HCT116 (cell line): ENCODE results near the gene MDH1. TPM values are rescaled to one million over a fixed set of nuclear protein-coding genes. Genes with fewer than 3 reads are reported as not detected.

Source experiments
- ATAC-seq: fragments of 200-7000 bp; cut with Tn5 transposase; 2 replicates; pipeline ENCODE4 v1.9.1; 2020; ENCODE audit warnings: mild to moderate bottlenecking, moderate library complexity
- BruUV-seq: library from RNA; stranded (reverse); fragments of 400-500 nt; replicated peaks from 2 replicates; lab custom pipeline; 2021; lab: Mats Ljungman, UMichigan
- CTCF ChIA-PET: fragments of 300-600 bp; sonication (Branson Sonifier 250); formaldehyde crosslinking; loops from one replicate; lab custom pipeline; 2021; ENCODE audit warnings: antibody characterized with exemption; lab: Charles Lee
- POLR2A ChIA-PET: fragments of 300-600, 350-600 bp; sonication (Branson Sonifier 250); formaldehyde crosslinking; loops from one replicate; lab custom pipeline; 2021; ENCODE audit warnings: antibody characterized with exemption; lab: Charles Lee
- RAD21 ChIA-PET, 2 experiments: fragments of 300-600 bp; sonication (Branson Sonifier 250); formaldehyde crosslinking; loops; one replicate each; lab custom pipeline; 2023; ENCODE audit warnings: low total read pairs in 2 of 2; ENCODE audit not compliant: uncharacterized antibody in 2 of 2, unreplicated experiment in 2 of 2, low non-redundant PET in 1 of 2; lab: Charles Lee
- DNase-seq: peaks from one replicate; pipeline ENCODE4 v3.0.0-alpha.2; 2010; ENCODE audit warnings: low read depth, low spot score
- H2AFZ ChIP-seq: fragments of 200-600 bp; shearing (Covaris generic), sonication (generic); 2 replicates; pipeline ENCODE4 v1.6.1; 2017; ENCODE audit warnings: low read depth, mixed run types, mixed read lengths, antibody characterized with exemption, low read length; ENCODE audit not compliant: poor library complexity, severe bottlenecking
- H3K27ac ChIP-seq: 2 replicates; pipeline ENCODE4 v1.5.1; 2012; ENCODE audit warnings: low read depth, low read length
- H3K27me3 ChIP-seq: fragments of 200-600 bp; sonication (generic); 2 replicates; pipeline ENCODE4 v1.6.1; 2016; ENCODE audit warnings: mixed run types, low read length, mixed read lengths; ENCODE audit not compliant: insufficient read depth
- H3K36me3 ChIP-seq, 2 experiments: fragments of 200-500 bp in 1 of 2; fragments of 200-600 bp in 1 of 2; sonication (Bioruptor generic) in 1 of 2; sonication (generic) in 1 of 2; 2 replicates each; pipeline versions ENCODE4 v1.5.1 to v1.6.1; 2014 to 2016; ENCODE audit warnings: low read length in 2 of 2, inconsistent platforms in 1 of 2, mixed read lengths in 1 of 2, mixed run types in 1 of 2; ENCODE audit not compliant: insufficient read depth in 2 of 2, control insufficient read depth in 1 of 2
- H3K4me1 ChIP-seq, 2 experiments: fragments of 200-600 bp in 1 of 2; sonication (generic) in 1 of 2; 2 replicates each; pipeline versions ENCODE4 v1.5.1 to v1.6.1; 2012 to 2017; ENCODE audit warnings: low read length in 2 of 2, inconsistent platforms in 1 of 2, mild to moderate bottlenecking in 1 of 2, mixed read lengths in 1 of 2, mixed run types in 1 of 2, moderate library complexity in 1 of 2; ENCODE audit not compliant: insufficient read depth in 2 of 2, control insufficient read depth in 1 of 2
- H3K4me2 ChIP-seq: fragments of 200-600 bp; sonication (generic); 2 replicates; pipeline ENCODE4 v1.6.1; 2017; ENCODE audit warnings: mixed run types, low read length, mixed read lengths
- H3K4me3 ChIP-seq, 2 experiments: fragments of 200-600 bp in 1 of 2; sonication (generic) in 1 of 2; replicated peaks in 1 of 2; 2 replicates each; pipeline ENCODE4 v1.5.1; 2011 to 2016; ENCODE audit warnings: low read length in 2 of 2, control low read depth in 1 of 2, low read depth in 1 of 2, mild to moderate bottlenecking in 1 of 2, mixed read lengths in 1 of 2, mixed run types in 1 of 2
- H3K79me2 ChIP-seq: fragments of 200-600 bp; sonication (generic); 2 replicates; pipeline ENCODE4 v1.6.1; 2017; ENCODE audit warnings: mild to moderate bottlenecking, mixed run types, low read length, moderate library complexity, mixed read lengths; ENCODE audit not compliant: insufficient read depth
- H3K9ac ChIP-seq: fragments of 200-600 bp; sonication (generic); 2 replicates; pipeline ENCODE4 v1.6.1; 2016; ENCODE audit warnings: low read length, mixed read lengths
- H3K9me2 ChIP-seq: fragments of 200-600 bp; sonication (generic), shearing (Covaris generic); 2 replicates; pipeline ENCODE4 v1.6.1; 2017; ENCODE audit warnings: mixed run types, mild to moderate bottlenecking, moderate library complexity; ENCODE audit not compliant: insufficient read depth
- H3K9me3 ChIP-seq, 2 experiments: fragments of 200-500 bp in 1 of 2; fragments of 200-600 bp in 1 of 2; sonication (Bioruptor generic) in 1 of 2; sonication (generic) in 1 of 2; 2 replicates each; pipeline ENCODE4 v1.6.1; 2014 to 2017; ENCODE audit warnings: low read length in 2 of 2, mixed read lengths in 2 of 2, inconsistent platforms in 1 of 2, low read depth in 1 of 2, mild to moderate bottlenecking in 1 of 2, mixed run types in 1 of 2, moderate library complexity in 1 of 2; ENCODE audit not compliant: control insufficient read depth in 1 of 2, insufficient read depth in 1 of 2
- H4K20me1 ChIP-seq: fragments of 200-600 bp; sonication (generic), shearing (Covaris generic); 2 replicates; pipeline ENCODE4 v1.6.1; 2017; ENCODE audit warnings: mixed run types, mild to moderate bottlenecking, moderate library complexity; ENCODE audit not compliant: insufficient read depth
- CEBPB ChIP-seq: IDR thresholded peaks from 2 replicates; pipeline ENCODE4 v1.6.1; 2012; ENCODE audit warnings: low read depth
- CTCF ChIP-seq, 3 experiments: fragments of 200-600 bp in 1 of 3; sonication (generic) in 1 of 3; IDR thresholded peaks in 2 of 3; conservative IDR thresholded peaks in 1 of 3; 2 replicates each; pipeline ENCODE4 v1.5.1; 2012 to 2017; ENCODE audit warnings: low read depth in 2 of 3, low read length in 2 of 3, antibody characterized with exemption in 1 of 3, borderline replicate concordance in 1 of 3, control low read depth in 1 of 3, mild to moderate bottlenecking in 1 of 3, mixed read lengths in 1 of 3, mixed run types in 1 of 3, moderate library complexity in 1 of 3; ENCODE audit not compliant: insufficient read depth in 1 of 3
- ELF1 ChIP-seq: IDR thresholded peaks from 2 replicates; pipeline ENCODE4 v1.6.1; 2012; ENCODE audit warnings: low read depth, borderline replicate concordance
- EZH2 ChIP-seq: fragments of 200-600 bp; sonication (generic); IDR thresholded peaks from 2 replicates; pipeline ENCODE4 v1.6.1; 2017; ENCODE audit warnings: antibody characterized with exemption, mixed run types
- JUND ChIP-seq: IDR thresholded peaks from 2 replicates; pipeline ENCODE4 v1.6.1; 2012
- MAX ChIP-seq: IDR thresholded peaks from 2 replicates; pipeline ENCODE4 v1.6.1; 2012
- POLR2AphosphoS5 ChIP-seq: IDR thresholded peaks from 2 replicates; pipeline ENCODE4 v1.6.1; 2011; ENCODE audit warnings: mild to moderate bottlenecking, low read depth, low read length, moderate library complexity
- RAD21 ChIP-seq: IDR thresholded peaks from 2 replicates; pipeline ENCODE4 v1.6.1; 2012; ENCODE audit warnings: low read depth, mild to moderate bottlenecking
- SRF ChIP-seq: IDR thresholded peaks from 2 replicates; pipeline ENCODE4 v1.6.1; 2012; ENCODE audit warnings: low read depth
- TCF7L2 ChIP-seq: IDR thresholded peaks from 2 replicates; pipeline ENCODE4 v1.7.0; 2011; ENCODE audit warnings: borderline replicate concordance, inconsistent platforms; ENCODE audit not compliant: insufficient read depth, insufficient read length; ENCODE audit errors: extremely low read depth
- ZBTB33 ChIP-seq: IDR thresholded peaks from 2 replicates; pipeline ENCODE4 v1.6.1; 2011; ENCODE audit warnings: mild to moderate bottlenecking, low read length, moderate library complexity; ENCODE audit not compliant: insufficient replicate concordance; ENCODE audit errors: extremely low read depth
- ZNF274 ChIP-seq: fragments of 200-500 bp; sonication (Bioruptor generic); IDR thresholded peaks from 2 replicates; pipeline ENCODE4 v1.6.1; 2014; ENCODE audit warnings: mild to moderate bottlenecking, low read depth, low read length, inconsistent platforms
- intact Hi-C: fragments of 100-400 bp; cut with micrococcal nuclease; formaldehyde crosslinking; loops from 2 replicates; pipeline ENCODE4 v1.10.0; 2022
- total RNA-seq: library from RNA; stranded (reverse); gene quantifications from one replicate; pipeline ENCODE4 v1.2.1, GENCODE V29; 2021; ENCODE audit not compliant: unreplicated experiment

Gene MDH1
- total RNA-seq, 1 experiment from 2014 or later, result 192 TPM

GRCh38 chr2:63578767-63579166 lies 10.0 kb upstream of the MDH1 start:
- Histone ChIP-seq H3K4me2 (no peak overlapping the region), H2AFZ (no peak overlapping the region), H3K79me2 (peaks cover 6% of the 10 kb centered on the region), H3K27ac (no peak overlapping the region), H3K9me2 (no peaks in the 10 kb centered on the region), H3K9me3 (no peaks in the 10 kb centered on the region), H3K9ac (no peak overlapping the region), H3K4me3 (no peak overlapping the region), H3K4me1 (no peaks in the 10 kb centered on the region), H3K36me3 (no peaks in the 10 kb centered on the region), H4K20me1 (no peaks in the 10 kb centered on the region), H3K27me3 (no peaks in the 10 kb centered on the region)
- RAD21 ChIA-PET, result no interaction called here
- POLR2A ChIA-PET, result no interaction called here
- intact Hi-C loops, result no loop called here
- ATAC-seq (no peak), DNase-seq (no peak)
- no TSS peak for BruUV-seq
- CTCF ChIA-PET, result no interaction called here
- no peak for TF ChIP-seq TCF7L2
- no peak for TF ChIP-seq CTCF (IDR thresholded peaks at IDR 0.05 in 2 of 3, conservative IDR thresholded peaks at IDR 0.05 in 1 of 3; ENCODE audit: borderline replicate concordance in 1 of 3, insufficient read depth in 1 of 3, low read depth in 2 of 3, low read length in 2 of 3)
- TF ChIP-seq ELF1, result no peak
- no peak for TF ChIP-seq EZH2

- RAD21 ChIA-PET, result no interaction called here
- CTCF ChIA-PET, result no interaction called here
- H4K20me1 ChIP-seq, result no peaks in the 10 kb centered on the region
- H3K4me2 ChIP-seq, result no peak overlapping the region
- H3K9me2 ChIP-seq, result no peaks in the 10 kb centered on the region
- no peak overlapping the region for H3K9ac ChIP-seq
- no peaks in the 10 kb centered on the region for H3K4me1 ChIP-seq
- intact Hi-C loops, result loop anchor here (10.0 kb wide), 1 partner anchor 304 kb away; no protein-coding TSS in a partner anchor
- no peaks in the 10 kb centered on the region for H3K36me3 ChIP-seq
- DNase-seq (no peak), ATAC-seq (no peak)
- H2AFZ ChIP-seq, result no peak overlapping the region
- no peaks in the 10 kb centered on the region for H3K27me3 ChIP-seq
- BruUV-seq, result no TSS peak
- no peak overlapping the region for H3K4me3 ChIP-seq
- POLR2A ChIA-PET, result interaction anchor here (0.7 kb wide), 1 partner anchor 305 kb away, joined by 3 read pairs; no protein-coding TSS in a partner anchor
- H3K27ac ChIP-seq, result no peak overlapping the region
- H3K9me3 ChIP-seq, result no peaks in the 10 kb centered on the region
- H3K79me2 ChIP-seq, result peaks cover 6% of the 10 kb centered on the region
- no peak for TF ChIP-seq SRF
- no peak for TF ChIP-seq RAD21
- no peak for TF ChIP-seq MAX
- TF ChIP-seq POLR2AphosphoS5, result no peak
- TF ChIP-seq EZH2, result no peak
- no peak for TF ChIP-seq CEBPB
- TF ChIP-seq ZBTB33, result no peak
- no peak for TF ChIP-seq TCF7L2
- no peak for TF ChIP-seq ZNF274
- TF ChIP-seq JUND, result no peak
Measured at GRCh38 chr2:63580651-63581297, 8.0 kb upstream of the MDH1 start.
